ENCODE data around the gene GRPR.
"Not testable (repeated sequence)": the region's sequence is repeated elsewhere in the genome, so short reads cannot be mapped to it uniquely, and the experiment has no call there.

Gene GRPR

GRCh38 chrX:16138108-16138427 is 14.7 kb downstream of the GRPR start:
- DNase-seq: no peak

GRCh38 chrX:16140448-16140847 is 17.1 kb downstream of the GRPR start:
- no peak for DNase-seq

GRCh38 chrX:16140983-16141382 is 17.6 kb downstream of the GRPR start:
- no peak for DNase-seq

DNA sequence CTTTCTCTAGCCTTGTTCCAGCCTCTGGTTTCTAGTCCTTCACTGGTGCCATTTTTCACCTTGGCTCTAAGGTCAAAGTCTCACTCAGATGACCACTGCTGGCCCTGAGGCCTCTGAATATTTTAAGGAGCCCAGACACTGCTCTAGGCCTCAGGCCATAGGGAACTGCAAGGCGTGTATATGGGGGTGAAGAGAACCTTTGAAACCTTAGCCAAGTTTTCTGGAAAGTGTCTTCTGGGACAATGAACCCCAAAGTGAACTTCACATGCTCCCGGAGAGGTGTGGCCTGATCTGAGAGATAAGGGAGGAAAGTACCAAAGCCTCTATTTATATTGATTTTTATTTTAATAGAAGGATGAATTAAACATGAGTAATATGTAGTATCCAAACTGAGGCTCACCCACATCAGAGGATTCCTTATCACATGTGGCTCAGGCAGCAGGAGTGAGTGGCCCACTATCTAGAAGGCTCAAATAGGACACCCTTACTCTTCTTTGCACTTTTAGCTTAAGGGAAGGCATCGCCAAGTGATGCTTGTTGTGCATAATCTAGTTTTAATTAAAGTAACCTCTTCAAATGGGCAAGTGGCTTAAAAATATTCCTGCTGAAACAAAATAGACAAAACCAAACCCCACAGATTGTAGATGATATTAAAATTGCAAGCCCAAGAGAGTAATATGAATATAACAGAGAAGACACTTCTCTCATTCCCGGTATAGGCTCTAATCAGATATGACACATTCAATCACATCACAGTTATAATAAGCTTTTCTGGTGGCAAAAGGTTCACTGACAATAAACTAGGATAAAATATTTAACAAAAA is 18.3 kb downstream of the GRPR start:
- no peak for DNase-seq

DNA sequence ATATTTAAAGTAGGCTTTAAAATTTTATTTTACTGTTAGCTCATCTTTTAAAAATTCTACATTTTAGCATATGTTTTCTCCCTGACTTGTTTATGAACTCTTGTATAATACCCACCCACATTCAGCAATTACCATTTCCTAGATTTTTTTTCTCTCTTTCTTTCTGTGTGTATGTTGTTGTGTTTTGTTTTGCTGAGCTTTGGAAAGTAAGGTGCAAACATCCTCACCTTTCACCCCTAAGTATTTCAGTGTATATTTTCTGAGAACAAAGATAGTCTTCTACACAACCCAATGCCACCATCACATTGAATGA is 18.8 kb downstream of the GRPR start:
- no peak for DNase-seq

DNA sequence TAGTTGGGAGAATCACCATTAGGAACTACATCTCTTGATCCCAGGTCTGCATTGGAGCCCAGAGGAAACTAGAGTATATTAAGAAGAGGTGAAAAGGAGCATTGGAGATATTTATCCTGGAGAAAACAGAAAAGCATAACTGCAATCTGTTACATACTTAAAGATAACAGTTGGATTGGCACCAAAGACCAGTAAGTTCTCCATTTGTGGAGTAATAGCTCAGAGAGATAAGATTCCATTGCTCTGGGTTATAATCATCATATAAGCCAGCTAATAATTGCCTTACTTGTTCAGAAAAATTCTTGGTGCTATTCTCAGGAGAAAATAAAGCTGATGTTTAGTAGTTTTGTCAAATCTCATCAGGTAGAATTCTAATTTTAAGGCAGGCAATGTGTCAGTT is 20.6 kb downstream of the GRPR start:
- no peak for DNase-seq

DNA sequence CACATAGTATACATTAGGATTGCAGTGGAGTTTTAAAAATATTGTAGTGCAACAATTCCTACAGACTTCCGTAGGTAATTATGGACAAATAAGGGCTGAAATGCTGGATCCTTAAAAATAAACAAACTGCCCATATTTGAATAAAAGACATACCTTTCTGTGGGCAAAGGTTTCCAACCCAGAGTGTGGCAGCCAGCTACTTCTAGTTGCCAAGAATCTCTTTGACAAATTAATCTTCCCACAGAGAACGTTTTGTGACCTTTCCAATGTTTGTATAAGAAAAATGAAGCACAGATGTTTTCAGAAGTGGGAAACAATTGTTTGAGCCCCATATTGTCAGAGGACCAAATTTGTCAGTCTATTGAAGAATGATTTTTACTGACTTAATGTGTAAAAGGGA is 21.1 kb downstream of the GRPR start:
- no peak for DNase-seq

GRCh38 chrX:16145093-16145492 is 21.7 kb downstream of the GRPR start:
- DNase-seq: not testable (repeated sequence)

GRCh38 chrX:16145656-16146055 is 22.3 kb downstream of the GRPR start:
- no peak for DNase-seq

DNA sequence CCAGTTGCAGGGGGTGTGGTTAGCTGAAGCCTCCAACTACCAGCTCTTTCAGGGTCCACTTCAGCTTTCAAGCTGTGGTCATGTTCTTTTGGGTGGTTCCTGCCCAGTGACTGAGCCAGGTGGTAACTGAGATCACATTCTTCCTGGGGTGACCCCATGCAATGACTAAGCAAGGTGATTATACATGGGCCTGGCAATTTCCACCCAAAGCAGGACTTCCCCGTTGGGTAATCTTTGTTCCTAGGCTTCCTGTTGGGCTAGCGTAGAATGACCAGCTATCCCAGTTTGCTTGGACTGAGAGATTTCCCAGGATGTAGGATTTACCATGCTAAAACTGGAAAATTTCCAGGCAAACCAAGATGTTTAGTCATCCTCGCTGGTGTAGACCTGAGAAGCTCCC is 25.5 kb downstream of the GRPR start:
- no peak for DNase-seq

- DNase-seq: no peak
Observed at GRCh38 chrX:16155581-16156096, 32.3 kb downstream of the GRPR start.

- DNase-seq: no peak
Observed at GRCh38 chrX:16156692-16157331, 33.4 kb downstream of the GRPR start.

DNA sequence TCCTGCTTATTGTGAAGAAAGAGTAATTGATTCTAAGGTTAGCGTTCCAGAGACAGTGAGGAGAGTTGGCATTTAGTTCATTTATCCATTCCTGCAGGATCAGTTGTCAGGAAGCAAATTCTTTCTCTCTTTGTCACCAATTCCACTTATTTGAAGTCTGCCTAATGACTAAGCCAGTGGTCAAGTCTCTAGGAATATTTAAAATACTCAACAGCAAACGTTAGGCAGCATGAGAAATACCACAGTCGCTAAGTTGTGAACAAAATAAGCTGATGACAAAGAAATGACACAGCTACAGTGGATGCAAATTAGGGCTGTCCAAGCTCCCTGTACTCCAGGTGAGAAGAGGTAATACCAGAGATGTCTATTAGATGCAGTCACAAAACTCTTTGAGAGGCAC is 37.4 kb downstream of the GRPR start:
- DNase-seq: no peak

- DNase-seq: not testable (repeated sequence)
Observed at GRCh38 chrX:16161173-16161572, 37.8 kb downstream of the GRPR start.

DNA sequence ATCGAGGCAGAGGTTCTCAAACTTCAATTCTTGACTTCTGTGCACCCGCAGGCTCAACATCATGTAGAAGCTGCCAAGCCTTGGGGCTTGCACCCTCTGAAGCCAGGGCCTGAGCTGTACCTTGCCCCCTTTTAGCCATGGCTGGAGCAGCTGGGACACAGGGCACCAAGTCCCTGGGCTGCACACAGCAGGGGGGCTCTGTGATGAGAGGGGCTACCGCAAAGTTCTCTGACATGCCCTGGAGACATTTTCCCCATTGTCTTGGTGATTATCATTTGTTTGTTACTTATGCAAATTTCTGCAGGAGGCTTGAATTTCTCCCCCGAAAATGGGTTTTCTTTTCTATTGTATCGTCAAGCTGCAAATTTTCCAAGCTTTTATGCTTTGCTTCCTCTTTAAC is 39.0 kb downstream of the GRPR start:
- no peak for DNase-seq

- DNase-seq: no peak
Observed at GRCh38 chrX:16164748-16165147, 41.4 kb downstream of the GRPR start.

DNA sequence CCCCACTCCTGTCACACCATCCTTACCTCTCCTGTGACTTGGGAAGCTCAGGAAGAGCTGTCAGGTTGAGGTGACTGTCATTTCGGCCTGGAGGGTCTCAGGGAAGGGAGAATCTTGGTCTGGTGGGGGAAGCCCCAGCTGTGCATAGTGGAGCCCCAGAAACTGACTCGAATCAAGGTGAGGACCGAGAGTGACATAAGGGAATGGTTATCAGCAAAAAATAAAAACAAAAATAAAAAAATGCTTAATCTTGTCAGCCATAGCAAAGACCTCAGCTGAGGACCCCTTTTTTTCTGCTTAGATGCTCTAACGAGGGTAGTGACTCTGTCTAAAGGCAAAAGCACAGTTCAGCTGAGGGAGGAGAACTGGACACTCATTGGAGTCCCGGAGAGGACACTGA is 43.8 kb downstream of the GRPR start, which contains the start of gene MAGEB17:
TSS of gene MAGEB17 (plus strand) at position 301 of the 400 bp plus-strand sequence. CDS start 2,902 bp downstream, outside the sequence.
- no peak for DNase-seq

DNA sequence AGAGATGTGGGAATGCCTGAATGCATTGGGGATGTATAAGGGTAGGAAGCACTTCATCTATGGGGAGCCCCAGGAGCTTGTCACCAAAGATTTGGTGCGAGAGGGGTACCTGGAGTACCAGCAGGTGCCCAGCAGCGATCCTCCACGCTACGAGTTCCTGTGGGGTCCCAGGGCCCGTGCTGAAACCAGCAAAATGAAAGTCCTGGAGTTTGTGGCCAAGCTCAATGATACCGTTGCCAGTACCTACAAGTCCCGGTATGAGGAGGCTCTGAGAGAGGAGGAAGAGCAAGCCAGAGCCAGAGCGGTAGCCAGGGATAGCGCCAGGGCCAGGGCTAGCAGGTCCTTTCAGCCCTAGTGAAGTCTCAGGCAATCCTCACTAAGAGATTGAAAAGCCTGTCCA is 47.7 kb downstream of the GRPR start:
- no peak for DNase-seq

- no peak for DNase-seq
Observed at GRCh38 chrX:16171944-16172343, 48.6 kb downstream of the GRPR start.

- DNase-seq: no peak
Observed at GRCh38 chrX:16172391-16172790, 49.0 kb downstream of the GRPR start.

DNA sequence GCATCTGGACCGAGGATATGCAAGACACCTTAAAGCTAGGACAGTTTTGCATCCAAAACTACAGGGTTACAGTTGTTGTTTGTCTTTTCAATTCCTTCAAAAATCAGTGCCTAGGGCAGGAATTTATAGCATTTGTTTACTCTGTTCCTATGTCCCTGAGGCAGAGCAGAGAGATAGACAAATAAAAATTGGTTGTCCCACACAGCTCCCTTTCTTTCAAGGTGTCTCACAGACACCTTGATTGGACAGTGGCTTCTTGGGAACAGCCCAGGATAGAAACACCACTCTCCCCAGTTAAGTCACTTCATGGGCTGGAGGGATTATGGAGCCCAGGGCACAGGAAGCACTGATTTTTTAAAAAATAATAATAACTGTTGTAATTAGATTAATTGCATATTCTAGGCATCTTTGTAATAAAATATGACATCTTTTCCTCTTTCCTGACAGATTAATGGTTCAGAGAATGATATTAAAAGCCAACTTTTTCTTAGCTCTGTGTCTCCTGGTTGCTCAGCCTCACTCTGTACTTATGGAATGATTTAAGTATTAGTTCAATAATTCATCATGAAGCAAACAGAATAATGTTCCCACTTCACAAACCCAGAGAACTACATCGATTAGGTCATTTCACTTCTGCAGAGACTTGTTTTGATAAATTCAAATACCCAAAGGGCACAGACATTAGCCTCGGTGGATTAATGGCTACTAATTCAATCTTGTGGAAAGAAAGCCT is 52.1 kb downstream of the GRPR start:
- DNase-seq: no peak

DNA sequence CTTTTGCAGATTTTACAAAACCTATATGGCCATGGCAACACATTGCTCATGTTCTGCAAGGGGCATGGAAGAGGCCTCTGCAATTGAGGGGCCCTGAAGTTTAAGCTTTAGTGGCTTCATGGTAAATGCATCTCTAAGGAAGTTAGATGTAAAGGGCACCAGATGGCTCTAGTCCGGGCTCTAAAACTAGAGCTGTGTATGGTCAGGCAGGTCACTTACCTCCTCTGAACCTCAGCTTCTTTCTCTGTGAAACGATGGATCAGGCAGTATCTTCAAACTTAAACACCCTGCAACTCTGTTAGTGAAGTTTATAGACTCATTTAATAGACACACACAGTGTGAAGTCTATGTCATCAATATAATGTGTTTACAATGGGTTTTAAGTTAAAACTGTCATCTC is 53.9 kb downstream of the GRPR start:
- no peak for DNase-seq

DNA sequence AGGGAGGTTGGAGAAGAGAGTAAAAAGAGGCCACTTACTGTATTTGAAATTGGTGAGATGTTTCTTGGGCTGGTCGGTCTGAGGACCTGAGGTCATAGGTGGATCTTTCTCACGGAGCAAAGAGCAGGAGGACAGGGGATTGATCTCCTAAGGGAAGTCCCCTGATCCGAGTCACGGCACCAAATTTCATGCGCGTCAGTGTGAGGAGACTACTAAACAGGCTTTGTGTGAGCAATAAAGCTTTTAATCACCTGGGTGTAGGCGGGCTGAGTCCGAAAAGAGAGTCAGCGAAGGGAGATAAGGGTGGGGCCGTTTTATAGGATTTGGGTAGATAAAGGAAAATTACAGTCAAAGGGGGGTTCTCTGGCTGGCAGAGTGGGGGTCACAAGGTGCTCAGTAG is 60.5 kb downstream of the GRPR start:
- not testable (repeated sequence) for DNase-seq

DNA sequence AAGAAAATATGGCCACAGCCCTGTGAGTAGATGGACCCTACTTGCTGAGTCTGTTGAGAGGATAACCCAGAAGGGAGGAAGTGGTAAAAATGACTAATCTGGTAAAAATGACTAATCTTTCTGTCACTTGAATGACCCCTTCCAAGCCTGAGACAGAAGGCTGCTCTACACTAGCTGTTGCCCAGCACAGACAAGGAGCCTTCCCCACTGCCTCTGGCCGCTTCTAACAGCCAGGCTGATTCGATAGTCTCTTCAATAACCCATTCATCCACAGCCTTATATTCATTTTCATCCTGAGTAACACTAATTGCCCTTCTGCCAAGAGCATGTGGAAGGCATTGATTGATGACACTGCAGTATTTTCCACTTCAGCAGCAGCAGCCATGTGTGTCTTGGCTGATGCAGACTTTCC is 62.4 kb downstream of the GRPR start:
- peak; percentile 35 for DNase-seq
